ENCODE results near the gene GARIN5B. TPM values are rescaled to one million over a fixed set of nuclear protein-coding genes. Genes with fewer than 3 reads are reported as not detected.
A peak's percentile ranks its signal among the peaks of the same experiment; 100 is the strongest.

Gene GARIN5B
- total and polyA plus RNA-seq, 2 of the 13 experiments (the other 11 are each of a cell fraction or from before 2014, with no cell fraction given): not detected

DNA sequence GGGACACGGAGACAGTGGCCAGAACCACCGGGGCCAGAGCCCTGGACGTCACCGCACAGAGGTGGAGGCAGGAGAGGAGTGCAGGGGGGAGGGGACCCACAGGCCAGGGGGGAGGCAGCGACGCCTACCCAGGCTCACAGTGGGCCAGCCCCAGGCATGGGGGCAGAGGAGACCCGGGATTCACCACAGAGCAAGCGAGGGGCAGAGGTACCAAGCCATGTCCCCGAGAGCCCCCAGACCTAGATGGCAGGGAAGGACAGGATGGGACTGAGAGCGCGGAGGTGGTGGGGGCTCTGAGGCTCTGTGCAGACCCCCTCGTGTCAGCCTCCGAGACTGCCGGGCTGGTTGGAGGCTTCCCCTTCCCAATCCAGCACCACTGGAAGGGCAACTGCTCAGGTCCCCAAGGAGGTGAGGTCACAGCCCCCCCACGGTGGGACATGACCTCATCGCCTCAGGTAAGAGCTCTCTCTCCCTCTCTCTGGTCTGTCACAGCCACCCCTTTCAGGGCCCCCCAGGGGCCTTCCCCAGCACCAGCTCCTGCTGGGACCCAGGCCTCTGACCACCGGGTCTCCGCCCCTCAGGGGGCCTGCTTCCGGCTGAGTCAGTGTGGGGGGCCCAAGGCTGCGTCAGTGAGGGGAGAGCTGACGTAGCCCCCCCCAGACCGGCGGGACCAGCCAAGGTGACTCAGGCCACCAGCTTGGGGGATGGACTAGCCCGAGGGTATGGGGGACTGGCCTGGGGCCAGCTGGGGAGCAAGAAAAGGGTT lies 9.4 kb upstream of the GARIN5B start (continued):
- TF ChIP-seq ZNF224 (CRISPR knock-in tag; IDR thresholded peaks at IDR 0.05): no peak
- TF ChIP-seq NFATC3 (CRISPR knock-in tag; IDR thresholded peaks at IDR 0.05): no peak
- TF ChIP-seq, protein P1, sequence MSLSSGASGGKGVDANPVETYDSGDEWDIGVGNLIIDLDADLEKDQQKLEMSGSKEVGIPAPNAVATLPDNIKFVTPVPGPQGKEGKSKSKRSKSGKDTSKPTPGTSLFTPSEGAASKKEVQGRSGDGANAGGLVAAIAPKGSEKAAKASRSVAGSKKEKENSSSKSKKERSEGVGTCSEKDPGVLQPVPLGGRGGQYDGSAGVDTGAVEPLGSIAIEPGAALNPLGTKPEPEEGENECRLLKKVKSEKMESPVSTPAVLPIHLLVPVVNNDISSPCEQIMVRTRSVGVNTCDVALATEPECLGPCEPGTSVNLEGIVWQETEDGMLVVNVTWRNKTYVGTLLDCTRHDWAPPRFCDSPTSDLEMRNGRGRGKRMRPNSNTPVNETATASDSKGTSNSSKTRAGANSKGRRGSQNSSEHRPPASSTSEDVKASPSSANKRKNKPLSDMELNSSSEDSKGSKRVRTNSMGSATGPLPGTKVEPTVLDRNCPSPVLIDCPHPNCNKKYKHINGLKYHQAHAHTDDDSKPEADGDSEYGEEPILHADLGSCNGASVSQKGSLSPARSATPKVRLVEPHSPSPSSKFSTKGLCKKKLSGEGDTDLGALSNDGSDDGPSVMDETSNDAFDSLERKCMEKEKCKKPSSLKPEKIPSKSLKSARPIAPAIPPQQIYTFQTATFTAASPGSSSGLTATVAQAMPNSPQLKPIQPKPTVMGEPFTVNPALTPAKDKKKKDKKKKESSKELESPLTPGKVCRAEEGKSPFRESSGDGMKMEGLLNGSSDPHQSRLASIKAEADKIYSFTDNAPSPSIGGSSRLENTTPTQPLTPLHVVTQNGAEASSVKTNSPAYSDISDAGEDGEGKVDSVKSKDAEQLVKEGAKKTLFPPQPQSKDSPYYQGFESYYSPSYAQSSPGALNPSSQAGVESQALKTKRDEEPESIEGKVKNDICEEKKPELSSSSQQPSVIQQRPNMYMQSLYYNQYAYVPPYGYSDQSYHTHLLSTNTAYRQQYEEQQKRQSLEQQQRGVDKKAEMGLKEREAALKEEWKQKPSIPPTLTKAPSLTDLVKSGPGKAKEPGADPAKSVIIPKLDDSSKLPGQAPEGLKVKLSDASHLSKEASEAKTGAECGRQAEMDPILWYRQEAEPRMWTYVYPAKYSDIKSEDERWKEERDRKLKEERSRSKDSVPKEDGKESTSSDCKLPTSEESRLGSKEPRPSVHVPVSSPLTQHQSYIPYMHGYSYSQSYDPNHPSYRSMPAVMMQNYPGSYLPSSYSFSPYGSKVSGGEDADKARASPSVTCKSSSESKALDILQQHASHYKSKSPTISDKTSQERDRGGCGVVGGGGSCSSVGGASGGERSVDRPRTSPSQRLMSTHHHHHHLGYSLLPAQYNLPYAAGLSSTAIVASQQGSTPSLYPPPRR (CRISPR knock-in tag; IDR thresholded peaks at IDR 0.05; ENCODE audit: borderline replicate concordance): no peak
- TF ChIP-seq DPF2 (CRISPR knock-in tag; IDR thresholded peaks at IDR 0.05; ENCODE audit: borderline replicate concordance, low read depth): no peak

DNA sequence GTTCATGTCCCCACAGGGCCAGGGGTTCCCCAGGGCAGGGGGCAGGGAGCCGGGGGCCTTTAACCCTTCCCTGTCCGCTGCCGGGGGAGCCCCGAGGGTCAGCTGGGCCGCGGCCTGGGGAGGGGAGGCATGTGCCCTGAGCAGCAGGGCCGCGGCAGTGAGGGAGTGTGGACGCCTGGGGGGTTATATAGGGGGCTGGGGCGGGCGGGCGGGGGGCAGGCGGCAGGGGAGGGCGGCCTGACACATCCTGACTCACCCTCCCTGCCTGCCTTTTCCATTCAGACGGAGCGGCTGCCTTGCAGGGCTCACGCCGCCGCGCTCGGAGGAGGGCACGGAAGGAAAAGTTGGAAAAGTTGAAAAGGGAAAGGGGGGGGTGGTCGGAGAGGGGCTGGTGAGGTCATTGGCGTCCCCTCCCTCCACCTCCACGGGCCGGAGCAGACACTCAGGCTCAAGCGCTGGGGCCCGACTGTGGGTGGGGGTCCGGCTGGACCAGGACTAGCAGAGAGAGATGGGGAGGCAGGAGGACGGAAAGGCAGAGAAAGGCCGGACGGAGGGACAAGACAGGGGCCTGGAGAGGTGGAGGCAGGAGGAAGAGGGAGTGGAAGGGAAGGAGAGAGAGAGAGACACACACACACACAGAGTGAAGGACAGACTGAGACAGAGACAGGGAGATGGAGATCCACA lies 7.4 kb upstream of the GARIN5B start, which contains the start of gene IL11:
Gene IL11, minus strand, starts transcription at position 159 of the 684 bp plus-strand sequence. Its CDS starts 153 bp downstream, at position 6.
- Histone ChIP-seq H3K27ac (ENCODE audit: extremely low read length, insufficient read depth, low read length) (no peak within 1 kb of the TSS), H4K20me1 (ENCODE audit: insufficient read depth, low read length) (no peaks in the 10 kb centered on the region), H3K79me2 (ENCODE audit: insufficient read depth, low read length) (no peaks in the 10 kb centered on the region), H3K36me3 (replicated peaks in 1 of 2; ENCODE audit: control insufficient read depth in 1 of 2, insufficient read depth in 2 of 2, low read length in 2 of 2) (no peaks in the 10 kb centered on the region), H3K9ac (ENCODE audit: insufficient read depth, low read depth, low read length) (no peak within 1 kb of the TSS), H3K4me1 (ENCODE audit: insufficient read depth, low read length) (peaks cover 53% of the 10 kb centered on the region), H3K9me3 (ENCODE audit: low read length) (no peaks in the 10 kb centered on the region), H3K4me3 (replicated peaks in 1 of 3; ENCODE audit: insufficient read depth in 1 of 3, low read depth in 2 of 3, low read length in 3 of 3) (peak within 1 kb of the TSS in 2 of 3 experiments; percentile 54 to 66; a peak in 3 of 6 replicates), H2AFZ (ENCODE audit: low read length) (no peak within 1 kb of the TSS), H3K4me2 (ENCODE audit: low read depth, low read length) (peak within 1 kb of the TSS; percentile 67), H3K27me3 (ENCODE audit: control insufficient read depth in 1 of 2, insufficient read depth in 2 of 2, low read length in 2 of 2) (peaks cover 7 to 35% of the 10 kb centered on the region in 2 experiments; a peak in 4 of 5 replicates)
- in situ Hi-C loops (cut with HindIII; ENCODE audit: extremely low pct_ligation_motif_present, low pct_unique_long_range_greater_than_20kb): no loop called here
- WGBS (ENCODE audit: low lambda C conversion rate): 4% methylated on average over 32 of the region's 32 CpGs
- POLR2A ChIA-PET: interaction anchor here (1.3 kb wide), 1 partner anchor 31 kb away, joined by 3 read pairs; no protein-coding TSS in a partner anchor
- BruUV-seq (replicated peaks): no TSS peak
- intact Hi-C loops (cut with micrococcal nuclease; ENCODE audit: unreplicated experiment): no loop called here
- CTCF ChIA-PET (ENCODE audit: low intra/inter-chr PET ratio, low total read pairs): no interaction called here
- no peak for ATAC-seq
- no peak for DNase-seq (ENCODE audit: low spot score)
- FAIRE-seq: no peak
- TF ChIP-seq ZNF337 (CRISPR knock-in tag; IDR thresholded peaks at IDR 0.05; ENCODE audit: borderline replicate concordance, low read depth) (no peak), EZH2 (conservative IDR thresholded peaks at IDR 0.05; ENCODE audit: low read depth, low read length) (0 out of 2 replicates have a peak, but pooled peaks have one; percentile 20), RAD51 (IDR thresholded peaks at IDR 0.05; ENCODE audit: borderline replicate concordance) (no peak), PCBP2 (optimal IDR thresholded peaks at IDR 0.05; ENCODE audit: low read depth, low read length, poor library complexity, severe bottlenecking) (no peak), ZC3H13 (CRISPR knock-in tag; IDR thresholded peaks at IDR 0.05) (no peak), ZNF468 (CRISPR knock-in tag; IDR thresholded peaks at IDR 0.05) (no peak), PHF20 (CRISPR knock-in tag; IDR thresholded peaks at IDR 0.05) (no peak), POGZ (CRISPR knock-in tag; IDR thresholded peaks at IDR 0.05) (no peak), KDM1A (CRISPR knock-in tag; IDR thresholded peaks at IDR 0.05) (no peak), ZNF652 (CRISPR knock-in tag; IDR thresholded peaks at IDR 0.05; ENCODE audit: borderline replicate concordance, low read depth) (peak; percentile 83), ZSCAN12 (CRISPR knock-in tag; IDR thresholded peaks at IDR 0.05) (no peak), RFXANK (CRISPR knock-in tag; IDR thresholded peaks at IDR 0.05) (no peak), SIN3A (IDR thresholded peaks at IDR 0.05; ENCODE audit: borderline replicate concordance, low read depth, low read length) (peak; percentile 34; the same call in 1 of the 2 replicates), ZNF326 (CRISPR knock-in tag; IDR thresholded peaks at IDR 0.05; ENCODE audit: borderline replicate concordance) (no peak), SETDB1 (CRISPR knock-in tag; IDR thresholded peaks at IDR 0.05; ENCODE audit: borderline replicate concordance) (no peak)
